G401.6 (cell line): ENCODE measurements around the gene RAI1.
A peak's percentile ranks its signal among the peaks of the same experiment; 100 is the strongest.
"Not testable (repeated sequence)": the region's sequence is repeated elsewhere in the genome, so short reads cannot be mapped to it uniquely, and the experiment has no call there.

ENCODE experiments used
- FAIRE-seq: peaks from 2 replicates; lab custom pipeline; 2012; peaks lifted over from hg19 to GRCh38; lab: Jason Lieb, UNC

Gene RAI1

DNA sequence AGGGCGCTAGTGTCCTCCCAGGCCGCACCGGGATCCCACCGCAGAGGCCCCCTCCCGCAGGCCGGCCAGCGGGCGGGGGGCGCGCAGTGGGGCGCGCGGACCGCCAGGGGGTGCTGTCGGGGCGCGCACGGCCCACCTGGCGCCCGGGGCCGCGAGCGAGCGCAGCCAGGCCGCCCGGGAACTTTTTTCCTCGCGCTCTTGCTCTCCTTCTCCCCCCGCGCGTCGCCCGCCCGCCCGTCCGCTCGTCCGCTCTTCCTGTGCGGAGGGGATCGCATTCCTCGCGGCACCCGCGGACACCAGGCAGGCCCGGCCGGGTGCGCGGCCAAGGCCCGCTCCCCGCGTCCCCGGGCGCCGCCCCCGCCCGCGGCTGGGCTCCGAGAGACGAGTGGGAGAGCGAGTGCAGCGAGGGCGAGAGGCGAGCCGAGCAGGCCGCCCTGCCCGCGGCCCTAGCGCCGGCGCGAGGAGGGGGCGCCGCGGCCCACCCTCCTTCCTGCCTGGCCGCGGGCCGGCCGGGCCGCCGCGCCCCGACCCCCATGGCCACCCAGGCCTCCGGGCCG is at the start of gene RAI1:
Gene RAI1, plus strand, starts transcription at position 272 of the 557 bp plus-strand sequence. CDS start 111,491 bp downstream, outside the sequence.
- FAIRE-seq = no peak

- FAIRE-seq = not testable (repeated sequence)
Measured at GRCh38 chr17:17632690-17633089, 48.6 kb upstream of the RAI1 start.

DNA sequence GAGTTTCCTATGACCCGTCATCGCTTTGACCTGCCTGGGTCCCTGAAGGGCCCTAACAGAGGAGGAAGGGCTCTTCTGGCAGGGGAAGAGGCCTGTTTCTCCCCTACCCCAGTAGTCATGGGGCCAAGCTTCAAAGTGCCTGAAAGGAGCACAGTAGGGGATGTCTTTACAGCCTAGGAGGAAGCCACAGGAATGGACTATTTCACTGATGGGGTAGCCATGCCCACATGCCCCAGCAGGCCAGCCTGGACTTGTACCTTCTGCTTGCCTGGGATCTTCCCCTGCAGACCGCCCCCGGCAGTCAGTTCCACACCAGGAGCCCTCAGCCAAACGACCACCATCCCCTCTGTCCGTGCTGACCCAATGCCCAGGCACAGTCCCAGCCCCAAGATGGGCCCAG is 47.9 kb upstream of the RAI1 start:
- FAIRE-seq = no peak

DNA sequence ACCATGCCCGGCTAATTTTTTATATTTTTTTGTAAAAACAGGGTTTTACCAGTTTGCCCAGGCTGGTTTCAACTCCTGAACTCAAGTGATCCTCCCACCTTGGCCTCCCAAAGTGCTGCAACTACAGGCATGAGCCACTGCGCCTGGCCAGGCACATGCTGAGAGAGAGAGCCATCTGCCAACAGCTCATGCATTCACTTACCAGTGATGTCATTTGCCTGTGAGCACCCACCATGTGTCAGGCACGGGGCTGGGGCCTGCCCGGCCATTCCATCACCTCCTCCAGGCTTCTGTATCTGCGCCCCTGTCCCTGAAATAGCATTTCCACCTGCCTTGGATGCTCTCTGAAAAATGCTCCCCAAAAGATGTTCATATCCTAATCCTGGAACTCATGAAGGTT is 46.1 kb upstream of the RAI1 start:
- no peak for FAIRE-seq

GRCh38 chr17:17635537-17636271 is 45.6 kb upstream of the RAI1 start:
- not testable (repeated sequence) for FAIRE-seq

GRCh38 chr17:17636272-17636885 is 44.9 kb upstream of the RAI1 start:
- no peak for FAIRE-seq

- FAIRE-seq = no peak
Measured at GRCh38 chr17:17638467-17638866, 42.8 kb upstream of the RAI1 start.

- FAIRE-seq = not testable (repeated sequence)
Measured at GRCh38 chr17:17639661-17640270, 41.5 kb upstream of the RAI1 start.

- peak; percentile 92 for FAIRE-seq
Measured at GRCh38 chr17:17641621-17642409, 39.4 kb upstream of the RAI1 start.

DNA sequence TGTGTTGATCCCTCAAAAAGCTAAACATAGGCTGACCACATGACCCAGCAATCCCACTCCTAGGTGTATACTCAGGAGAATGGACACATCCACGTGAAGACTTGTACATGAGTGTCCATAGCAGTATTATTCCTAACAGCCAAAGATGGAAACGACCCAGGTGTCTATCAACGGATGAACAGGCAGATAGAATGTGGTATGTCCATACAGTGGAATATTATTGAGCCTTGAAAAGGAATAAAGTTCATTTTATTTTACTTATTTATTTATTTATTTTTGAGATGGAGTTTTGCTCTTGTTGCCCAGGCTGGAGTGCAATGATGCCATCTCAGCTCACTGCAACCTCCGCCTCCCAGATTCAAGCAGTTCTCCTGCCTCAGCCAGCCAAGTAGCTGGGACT is 36.1 kb upstream of the RAI1 start:
- not testable (repeated sequence) for FAIRE-seq

DNA sequence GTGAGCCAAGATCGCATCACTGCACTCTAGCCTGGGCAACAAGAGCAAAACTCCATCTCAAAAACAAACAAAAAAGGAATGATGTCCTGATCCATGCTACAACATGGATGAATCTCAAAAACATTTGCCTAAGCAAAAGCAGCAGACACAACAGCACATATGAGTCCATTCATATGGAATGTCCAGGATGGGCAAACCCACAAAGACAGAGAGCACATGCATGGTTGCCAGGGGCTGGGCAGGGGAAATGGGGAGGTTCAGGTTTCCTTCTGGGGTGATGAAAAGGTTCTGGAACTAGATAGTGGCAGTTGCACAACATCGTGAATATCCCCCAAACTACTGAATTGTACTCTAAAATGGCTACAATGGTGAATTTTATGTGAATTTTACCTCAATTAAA is 35.3 kb upstream of the RAI1 start:
- FAIRE-seq = no peak

DNA sequence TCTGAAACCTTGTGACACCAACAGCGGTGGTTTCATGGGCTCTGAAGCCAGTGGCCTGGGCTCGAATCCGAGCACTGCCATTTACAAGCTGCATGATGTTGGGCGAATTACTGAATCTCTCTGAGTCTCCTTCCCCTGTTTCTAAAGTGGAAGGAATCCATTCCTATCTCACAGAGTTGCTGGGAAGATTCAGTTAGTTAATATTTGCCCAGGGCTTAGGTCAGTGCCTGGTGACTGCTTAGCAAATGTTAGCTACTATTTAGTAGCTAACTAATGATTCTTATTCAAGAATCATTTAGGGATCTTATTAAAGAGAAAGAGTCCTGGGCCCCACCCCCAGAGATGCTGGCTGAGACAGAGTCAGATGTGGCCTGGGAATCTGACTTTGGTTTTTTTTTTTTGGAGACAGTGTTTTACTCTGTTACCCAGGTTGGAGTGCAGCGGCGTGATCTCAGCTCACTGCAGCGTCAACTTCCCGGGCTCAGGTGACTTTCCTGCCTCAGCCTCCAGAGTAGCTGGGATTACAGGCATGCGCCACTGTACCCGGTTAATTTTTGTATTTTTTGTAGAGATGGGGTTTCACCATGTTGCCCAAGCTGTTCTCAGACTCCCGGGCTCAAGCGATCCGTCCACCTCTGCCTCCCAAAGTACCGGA is 33.6 kb upstream of the RAI1 start:
- FAIRE-seq = no peak

DNA sequence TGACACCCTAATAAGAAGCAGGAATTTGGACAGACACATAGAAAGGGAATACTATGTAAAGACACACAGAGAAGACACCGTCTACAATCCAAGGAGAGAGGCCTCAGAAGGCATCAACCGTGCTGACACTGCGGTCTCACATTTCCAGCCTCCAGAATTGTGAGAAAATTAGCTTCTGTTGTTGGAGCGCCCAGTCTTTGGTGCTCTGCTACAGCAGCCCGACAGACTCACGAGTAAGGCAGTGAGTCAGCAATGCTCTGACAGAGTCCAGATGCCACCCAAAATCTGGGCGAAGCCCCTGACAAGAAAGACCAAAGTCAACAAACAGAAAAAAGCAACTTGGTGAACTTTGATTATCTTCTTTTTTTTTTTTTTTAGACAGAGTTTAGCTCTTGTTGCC is 32.5 kb upstream of the RAI1 start:
- FAIRE-seq = no peak

DNA sequence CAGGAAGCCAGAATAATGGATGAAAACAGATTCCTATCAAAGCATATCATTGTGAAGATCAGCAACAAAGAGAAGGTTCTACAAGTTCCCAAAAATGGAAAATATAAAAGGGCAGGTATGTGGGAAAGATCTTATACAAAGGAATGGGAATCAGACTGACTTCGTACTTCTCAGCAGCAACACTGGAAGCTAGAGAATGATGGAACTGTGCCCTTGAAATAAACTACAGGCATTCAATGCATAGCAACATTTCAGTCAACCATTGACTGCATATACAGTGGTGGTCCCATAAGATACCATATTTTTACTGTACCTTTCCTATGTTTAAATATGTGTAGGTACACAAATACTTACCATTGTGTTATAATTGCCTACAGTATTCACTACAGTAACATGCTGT is 30.3 kb upstream of the RAI1 start:
- no peak for FAIRE-seq

GRCh38 chr17:17653343-17653742 is 27.9 kb upstream of the RAI1 start:
- no peak for FAIRE-seq

GRCh38 chr17:17659340-17659739 is 21.9 kb upstream of the RAI1 start:
- FAIRE-seq = no peak

GRCh38 chr17:17661134-17661533 is 20.1 kb upstream of the RAI1 start:
- FAIRE-seq = no peak

DNA sequence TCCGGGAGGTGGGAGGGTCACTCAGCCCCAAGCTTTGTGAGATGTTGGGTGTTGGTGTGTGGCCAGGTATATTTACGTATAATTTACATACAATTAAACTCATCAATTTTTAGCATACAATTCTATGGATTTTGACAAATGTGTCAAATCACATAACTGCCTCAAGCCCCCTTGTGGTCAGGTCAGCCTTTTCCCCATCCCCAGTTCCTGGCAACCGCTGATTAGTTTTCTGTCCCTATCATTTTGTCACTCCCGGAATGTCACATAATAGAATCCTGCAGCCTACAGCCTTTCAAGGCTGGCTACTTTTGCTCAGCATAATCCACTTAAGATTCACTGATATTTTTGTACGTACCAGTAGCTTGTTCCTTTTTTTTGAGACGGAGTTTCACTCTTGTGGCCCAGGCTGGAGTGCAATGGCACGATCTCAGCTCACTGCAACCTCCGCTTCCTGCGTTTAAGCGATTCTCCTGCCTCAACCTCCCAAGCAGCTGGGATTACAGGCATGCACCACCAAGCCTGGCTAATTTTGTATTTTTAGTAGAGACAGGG is 19.3 kb upstream of the RAI1 start:
- FAIRE-seq = no peak

GRCh38 chr17:17663160-17664063 is 17.8 kb upstream of the RAI1 start:
- no peak for FAIRE-seq

- FAIRE-seq = no peak
Measured at GRCh38 chr17:17664064-17664452, 17.2 kb upstream of the RAI1 start.

DNA sequence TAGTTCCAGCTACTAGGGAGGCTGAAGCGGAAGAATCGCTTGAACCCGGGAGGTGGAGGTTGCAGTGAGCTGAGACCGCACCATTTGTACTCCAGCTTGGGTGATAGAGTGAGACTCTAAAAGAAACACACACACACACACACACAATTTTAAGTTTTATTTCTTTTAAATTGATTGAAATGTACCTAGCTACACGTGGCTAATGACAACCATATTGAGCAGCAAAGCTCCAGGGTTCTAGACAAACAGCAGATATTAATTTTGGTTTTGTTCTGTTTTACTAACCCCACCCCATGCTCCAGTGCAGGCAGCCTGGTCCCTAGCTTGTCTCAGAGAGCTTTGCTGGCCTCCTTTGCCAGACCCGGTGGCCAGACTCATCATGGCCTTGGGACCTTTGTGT is 16.0 kb upstream of the RAI1 start:
- no peak for FAIRE-seq
